WTC11 (cell line): ENCODE data around the gene MS4A15. TPM values are rescaled to one million over a fixed set of nuclear protein-coding genes. Genes with fewer than 3 reads are reported as not detected.

Source experiments
- ATAC-seq: fragments of 200-7000 bp; cut with Tn5 transposase; 2 replicates; pipeline ENCODE4 v1.10.0; 2021; ENCODE audit warnings: mild to moderate bottlenecking, moderate library complexity
- CTCF ChIA-PET: fragments of 300-600 bp; sonication (Branson Sonifier 250); formaldehyde crosslinking; loops from one replicate; lab custom pipeline; 2021; ENCODE audit warnings: antibody characterized with exemption; lab: Charles Lee
- POLR2A ChIA-PET: fragments of 350-600 bp; sonication (Branson Sonifier 250); formaldehyde crosslinking; loops from one replicate; lab custom pipeline; 2021; ENCODE audit warnings: antibody characterized with exemption; lab: Charles Lee
- DNase-seq: peaks from one replicate; pipeline ENCODE4 v3.0.0; 2021; ENCODE audit warnings: low spot score
- H3K27ac Mint-ChIP-seq: 2 replicates; pipeline ENCODE4 v1.8.0; 2021; ENCODE audit warnings: mixed read lengths
- H3K27me3 Mint-ChIP-seq: 2 replicates; pipeline ENCODE4 v1.8.0; 2021; ENCODE audit warnings: low read depth, mild to moderate bottlenecking, moderate library complexity, mixed read lengths
- H3K36me3 Mint-ChIP-seq: 2 replicates; pipeline ENCODE4 v1.8.0; 2021; ENCODE audit warnings: mixed read lengths
- H3K4me1 Mint-ChIP-seq: 2 replicates; pipeline ENCODE4 v1.8.0; 2022; ENCODE audit warnings: mixed read lengths
- H3K4me3 Mint-ChIP-seq: 2 replicates; pipeline ENCODE4 v1.8.0; 2021; ENCODE audit warnings: mild to moderate bottlenecking, moderate library complexity, mixed read lengths
- H3K9me3 Mint-ChIP-seq: 2 replicates; pipeline ENCODE4 v1.8.0; 2021; ENCODE audit warnings: mixed read lengths
- CBFB ChIP-seq: sonication (generic); formaldehyde crosslinking; IDR thresholded peaks from 2 replicates; pipeline ENCODE4 v1.8.1; 2022; ENCODE audit warnings: mild to moderate bottlenecking, low read depth, missing genetic modification reagents
- EMX1 ChIP-seq: fragments of 250-450 bp; sonication (Bioruptor Pico); IDR thresholded peaks from 2 replicates; pipeline ENCODE4 v1.8.0; 2021; ENCODE audit warnings: mild to moderate bottlenecking
- FOXJ3 ChIP-seq: sonication (generic); formaldehyde crosslinking; IDR thresholded peaks from 2 replicates; pipeline ENCODE4 v1.9.0; 2021; ENCODE audit warnings: missing genetic modification reagents, mild to moderate bottlenecking, borderline replicate concordance
- JUN ChIP-seq: sonication (generic); formaldehyde crosslinking; IDR thresholded peaks from 2 replicates; pipeline ENCODE4 v1.8.0; 2023; ENCODE audit warnings: mild to moderate bottlenecking, missing genetic modification reagents
- KAT7 ChIP-seq: sonication (generic); formaldehyde crosslinking; IDR thresholded peaks from 2 replicates; pipeline ENCODE4 v1.8.1; 2023; ENCODE audit warnings: missing genetic modification reagents, mild to moderate bottlenecking, borderline replicate concordance
- MYBL2 ChIP-seq: sonication (generic); formaldehyde crosslinking; IDR thresholded peaks from 2 replicates; pipeline ENCODE4 v1.8.1; 2023; ENCODE audit warnings: mild to moderate bottlenecking, moderate library complexity, missing genetic modification reagents
- PRRX2 ChIP-seq: fragments of 250-450 bp; sonication (Bioruptor Pico); IDR thresholded peaks from 2 replicates; pipeline ENCODE4 v1.8.0; 2021; ENCODE audit warnings: mild to moderate bottlenecking
- SOX15 ChIP-seq: fragments of 250-450 bp; sonication (Bioruptor Pico); IDR thresholded peaks from 2 replicates; pipeline ENCODE4 v1.9.0; 2021; ENCODE audit warnings: mild to moderate bottlenecking
- ZNF121 ChIP-seq: sonication (generic); formaldehyde crosslinking; IDR thresholded peaks from 2 replicates; pipeline ENCODE4 v1.8.0; 2023; ENCODE audit warnings: missing genetic modification reagents
- ZNF138 ChIP-seq: sonication (generic); formaldehyde crosslinking; conservative IDR thresholded peaks from 2 replicates; pipeline ENCODE4 v1.8.1; 2022; ENCODE audit warnings: mild to moderate bottlenecking, moderate library complexity, missing genetic modification reagents
- ZNF423 ChIP-seq: fragments of 250-450 bp; sonication (Bioruptor Pico); IDR thresholded peaks from 2 replicates; pipeline ENCODE4 v2.1.2; 2022; ENCODE audit warnings: mild to moderate bottlenecking, moderate library complexity
- total RNA-seq: library from RNA; stranded (reverse); gene quantifications from 3 replicates; pipeline ENCODE4 v1.2.3, GENCODE V29; 2021
- TF ChIP-seq, protein P1 (sequence below): fragments of 250-450 bp; sonication (Bioruptor Pico); IDR thresholded peaks from 2 replicates; pipeline ENCODE4 v1.9.0; 2021; ENCODE audit warnings: mild to moderate bottlenecking
- TF ChIP-seq, protein P2 (sequence below): sonication (generic); formaldehyde crosslinking; conservative IDR thresholded peaks from 2 replicates; pipeline ENCODE4 v1.8.1; 2022; ENCODE audit warnings: mild to moderate bottlenecking, missing genetic modification reagents
- TF ChIP-seq, protein P3 (sequence below): sonication (generic); formaldehyde crosslinking; IDR thresholded peaks from 2 replicates; pipeline ENCODE4 v1.8.1; 2023; ENCODE audit warnings: mild to moderate bottlenecking, missing genetic modification reagents, moderate library complexity
- TF ChIP-seq, protein P4 (sequence below): sonication (generic); formaldehyde crosslinking; IDR thresholded peaks from 2 replicates; pipeline ENCODE4 v1.8.1; 2023; ENCODE audit warnings: mild to moderate bottlenecking, moderate library complexity, missing genetic modification reagents
- TF ChIP-seq, protein P5 (sequence below): sonication (generic); formaldehyde crosslinking; IDR thresholded peaks from 2 replicates; pipeline ENCODE4 v1.8.0; 2022; ENCODE audit warnings: mild to moderate bottlenecking, missing genetic modification reagents
- TF ChIP-seq, protein P6 (sequence below): sonication (generic); formaldehyde crosslinking; IDR thresholded peaks from 2 replicates; pipeline ENCODE4 v1.8.1; 2022; ENCODE audit warnings: missing genetic modification reagents, borderline replicate concordance
- TF ChIP-seq, protein P7 (sequence below): fragments of 250-450 bp; sonication (Bioruptor Pico); IDR thresholded peaks from 2 replicates; pipeline ENCODE4 v1.9.0; 2021; ENCODE audit warnings: mild to moderate bottlenecking
- TF ChIP-seq, protein P8 (sequence below): sonication (generic); formaldehyde crosslinking; IDR thresholded peaks from 2 replicates; pipeline ENCODE4 v1.8.1; 2022; ENCODE audit warnings: low read depth, mild to moderate bottlenecking, moderate library complexity, missing genetic modification reagents, borderline replicate concordance
- TF ChIP-seq, protein P9 (sequence below): sonication (generic); formaldehyde crosslinking; IDR thresholded peaks from 2 replicates; pipeline ENCODE4 v1.8.0; 2023; ENCODE audit warnings: missing genetic modification reagents
- TF ChIP-seq, protein P10 (sequence below): sonication (generic); formaldehyde crosslinking; IDR thresholded peaks from 2 replicates; pipeline ENCODE4 v1.8.0; 2022; ENCODE audit warnings: mild to moderate bottlenecking, missing genetic modification reagents

Gene MS4A15
- total RNA-seq, 1 experiment from 2014 or later: 0.09 TPM

DNA sequence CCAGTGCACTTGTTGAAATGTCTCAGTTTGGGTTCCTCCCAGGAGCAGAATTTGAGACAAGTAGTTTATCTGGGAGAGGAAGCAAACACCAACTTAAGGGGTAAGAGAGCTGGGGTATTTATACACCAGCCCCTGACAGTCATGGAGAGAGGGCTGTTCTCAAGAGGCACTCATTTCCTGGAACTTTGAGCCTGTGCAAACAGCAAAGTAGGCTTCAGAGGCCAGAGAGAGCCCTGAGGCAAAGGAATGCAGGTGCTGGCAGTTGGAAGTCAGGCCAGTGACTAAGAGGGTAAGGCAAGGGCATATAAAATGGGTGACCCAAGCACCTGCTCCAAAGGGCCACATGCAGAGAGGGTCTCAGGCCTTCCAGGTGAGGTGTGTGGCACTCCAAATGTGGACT, 16.1 kb upstream of the MS4A15 start (continued):
- TF ChIP-seq EMX1 (CRISPR knock-in tag) (no peak), FOXJ3 (CRISPR knock-in tag) (no peak)
- TF ChIP-seq, protein P1, sequence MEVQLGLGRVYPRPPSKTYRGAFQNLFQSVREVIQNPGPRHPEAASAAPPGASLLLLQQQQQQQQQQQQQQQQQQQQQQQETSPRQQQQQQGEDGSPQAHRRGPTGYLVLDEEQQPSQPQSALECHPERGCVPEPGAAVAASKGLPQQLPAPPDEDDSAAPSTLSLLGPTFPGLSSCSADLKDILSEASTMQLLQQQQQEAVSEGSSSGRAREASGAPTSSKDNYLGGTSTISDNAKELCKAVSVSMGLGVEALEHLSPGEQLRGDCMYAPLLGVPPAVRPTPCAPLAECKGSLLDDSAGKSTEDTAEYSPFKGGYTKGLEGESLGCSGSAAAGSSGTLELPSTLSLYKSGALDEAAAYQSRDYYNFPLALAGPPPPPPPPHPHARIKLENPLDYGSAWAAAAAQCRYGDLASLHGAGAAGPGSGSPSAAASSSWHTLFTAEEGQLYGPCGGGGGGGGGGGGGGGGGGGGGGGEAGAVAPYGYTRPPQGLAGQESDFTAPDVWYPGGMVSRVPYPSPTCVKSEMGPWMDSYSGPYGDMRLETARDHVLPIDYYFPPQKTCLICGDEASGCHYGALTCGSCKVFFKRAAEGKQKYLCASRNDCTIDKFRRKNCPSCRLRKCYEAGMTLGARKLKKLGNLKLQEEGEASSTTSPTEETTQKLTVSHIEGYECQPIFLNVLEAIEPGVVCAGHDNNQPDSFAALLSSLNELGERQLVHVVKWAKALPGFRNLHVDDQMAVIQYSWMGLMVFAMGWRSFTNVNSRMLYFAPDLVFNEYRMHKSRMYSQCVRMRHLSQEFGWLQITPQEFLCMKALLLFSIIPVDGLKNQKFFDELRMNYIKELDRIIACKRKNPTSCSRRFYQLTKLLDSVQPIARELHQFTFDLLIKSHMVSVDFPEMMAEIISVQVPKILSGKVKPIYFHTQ (CRISPR knock-in tag): no peak

DNA sequence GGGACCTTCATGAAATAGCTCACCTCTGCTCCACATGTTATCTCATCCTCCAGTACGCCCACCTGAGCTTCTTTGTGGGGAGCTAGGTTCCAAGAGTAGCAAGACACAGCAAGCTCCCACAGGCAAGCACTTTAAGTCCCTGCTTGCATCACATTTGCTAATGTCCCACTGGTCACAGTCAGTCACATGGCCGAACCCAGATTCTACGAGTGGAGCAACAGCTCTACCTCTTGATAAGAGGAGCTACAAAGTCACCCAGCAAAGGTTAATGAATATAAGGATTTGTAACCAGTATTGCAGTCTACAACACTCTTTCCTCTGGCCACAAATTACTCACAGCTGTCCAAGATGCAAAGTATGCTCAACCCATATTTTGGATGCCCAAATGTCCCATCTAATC, 15.2 kb upstream of the MS4A15 start:
- POLR2A ChIA-PET: no interaction called here

DNA sequence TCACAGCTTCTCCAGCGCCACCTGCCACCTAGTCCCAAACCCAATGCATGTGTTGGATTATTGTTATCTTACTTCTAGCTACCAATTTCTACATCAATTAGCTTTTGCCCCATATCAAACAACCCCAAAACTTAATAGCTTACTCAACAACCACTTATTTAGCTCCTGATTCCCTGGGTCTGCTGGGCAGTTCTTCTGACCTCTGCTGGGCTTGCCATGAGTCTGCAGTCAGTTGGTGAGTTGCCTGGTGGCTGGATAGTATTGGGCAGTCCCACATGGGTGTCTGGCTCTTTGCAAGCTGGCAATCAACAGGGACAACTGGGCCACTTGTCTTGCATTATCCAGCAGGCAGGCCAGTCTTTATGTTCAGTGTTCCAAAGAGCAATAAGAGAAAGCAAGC, 13.6 kb upstream of the MS4A15 start:
- H3K4me3 Mint-ChIP-seq: no peak overlapping the region
- peak; percentile 49 for ATAC-seq
- no peak overlapping the region for H3K27ac Mint-ChIP-seq
- H3K27me3 Mint-ChIP-seq: peaks cover 7% of the 10 kb centered on the region; the same call in 1 of the 2 replicates
- ChIA-PET POLR2A (no interaction called here), CTCF (interaction anchor here (0.5 to 5.2 kb wide), 9 partner anchors 10 to 1244 kb away, joined by 3 to 41 read pairs (median 4); partner anchors contain the start of gene MS4A15)
- H3K9me3 Mint-ChIP-seq: peaks cover 32% of the 10 kb centered on the region
- no peaks in the 10 kb centered on the region for H3K36me3 Mint-ChIP-seq
- H3K4me1 Mint-ChIP-seq: peaks cover 8% of the 10 kb centered on the region
- TF ChIP-seq, protein P2, sequence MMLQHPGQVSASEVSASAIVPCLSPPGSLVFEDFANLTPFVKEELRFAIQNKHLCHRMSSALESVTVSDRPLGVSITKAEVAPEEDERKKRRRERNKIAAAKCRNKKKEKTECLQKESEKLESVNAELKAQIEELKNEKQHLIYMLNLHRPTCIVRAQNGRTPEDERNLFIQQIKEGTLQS (CRISPR knock-in tag): no peak
- TF ChIP-seq, protein P3, sequence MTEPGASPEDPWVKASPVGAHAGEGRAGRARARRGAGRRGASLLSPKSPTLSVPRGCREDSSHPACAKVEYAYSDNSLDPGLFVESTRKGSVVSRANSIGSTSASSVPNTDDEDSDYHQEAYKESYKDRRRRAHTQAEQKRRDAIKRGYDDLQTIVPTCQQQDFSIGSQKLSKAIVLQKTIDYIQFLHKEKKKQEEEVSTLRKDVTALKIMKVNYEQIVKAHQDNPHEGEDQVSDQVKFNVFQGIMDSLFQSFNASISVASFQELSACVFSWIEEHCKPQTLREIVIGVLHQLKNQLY (CRISPR knock-in tag): no peak
- TF ChIP-seq, protein P4, sequence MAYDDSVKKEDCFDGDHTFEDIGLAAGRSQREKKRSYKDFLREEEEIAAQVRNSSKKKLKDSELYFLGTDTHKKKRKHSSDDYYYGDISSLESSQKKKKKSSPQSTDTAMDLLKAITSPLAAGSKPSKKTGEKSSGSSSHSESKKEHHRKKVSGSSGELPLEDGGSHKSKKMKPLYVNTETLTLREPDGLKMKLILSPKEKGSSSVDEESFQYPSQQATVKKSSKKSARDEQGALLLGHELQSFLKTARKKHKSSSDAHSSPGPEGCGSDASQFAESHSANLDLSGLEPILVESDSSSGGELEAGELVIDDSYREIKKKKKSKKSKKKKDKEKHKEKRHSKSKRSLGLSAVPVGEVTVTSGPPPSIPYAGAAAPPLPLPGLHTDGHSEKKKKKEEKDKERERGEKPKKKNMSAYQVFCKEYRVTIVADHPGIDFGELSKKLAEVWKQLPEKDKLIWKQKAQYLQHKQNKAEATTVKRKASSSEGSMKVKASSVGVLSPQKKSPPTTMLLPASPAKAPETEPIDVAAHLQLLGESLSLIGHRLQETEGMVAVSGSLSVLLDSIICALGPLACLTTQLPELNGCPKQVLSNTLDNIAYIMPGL (CRISPR knock-in tag): no peak
- no peak for TF ChIP-seq PRRX2
- no peak for TF ChIP-seq EMX1 (CRISPR knock-in tag)
- no peak for TF ChIP-seq CBFB (CRISPR knock-in tag)
- TF ChIP-seq, protein P5, sequence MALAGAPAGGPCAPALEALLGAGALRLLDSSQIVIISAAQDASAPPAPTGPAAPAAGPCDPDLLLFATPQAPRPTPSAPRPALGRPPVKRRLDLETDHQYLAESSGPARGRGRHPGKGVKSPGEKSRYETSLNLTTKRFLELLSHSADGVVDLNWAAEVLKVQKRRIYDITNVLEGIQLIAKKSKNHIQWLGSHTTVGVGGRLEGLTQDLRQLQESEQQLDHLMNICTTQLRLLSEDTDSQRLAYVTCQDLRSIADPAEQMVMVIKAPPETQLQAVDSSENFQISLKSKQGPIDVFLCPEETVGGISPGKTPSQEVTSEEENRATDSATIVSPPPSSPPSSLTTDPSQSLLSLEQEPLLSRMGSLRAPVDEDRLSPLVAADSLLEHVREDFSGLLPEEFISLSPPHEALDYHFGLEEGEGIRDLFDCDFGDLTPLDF: no peak
- no peak for TF ChIP-seq ZNF138 (CRISPR knock-in tag)
- TF ChIP-seq JUN: no peak
- TF ChIP-seq, protein P6, sequence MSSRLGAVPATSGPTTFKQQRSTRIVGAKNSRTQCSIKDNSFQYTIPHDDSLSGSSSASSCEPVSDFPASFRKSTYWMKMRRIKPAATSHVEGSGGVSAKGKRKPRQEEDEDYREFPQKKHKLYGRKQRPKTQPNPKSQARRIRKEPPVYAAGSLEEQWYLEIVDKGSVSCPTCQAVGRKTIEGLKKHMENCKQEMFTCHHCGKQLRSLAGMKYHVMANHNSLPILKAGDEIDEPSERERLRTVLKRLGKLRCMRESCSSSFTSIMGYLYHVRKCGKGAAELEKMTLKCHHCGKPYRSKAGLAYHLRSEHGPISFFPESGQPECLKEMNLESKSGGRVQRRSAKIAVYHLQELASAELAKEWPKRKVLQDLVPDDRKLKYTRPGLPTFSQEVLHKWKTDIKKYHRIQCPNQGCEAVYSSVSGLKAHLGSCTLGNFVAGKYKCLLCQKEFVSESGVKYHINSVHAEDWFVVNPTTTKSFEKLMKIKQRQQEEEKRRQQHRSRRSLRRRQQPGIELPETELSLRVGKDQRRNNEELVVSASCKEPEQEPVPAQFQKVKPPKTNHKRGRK (CRISPR knock-in tag): no peak
- TF ChIP-seq, protein P7, sequence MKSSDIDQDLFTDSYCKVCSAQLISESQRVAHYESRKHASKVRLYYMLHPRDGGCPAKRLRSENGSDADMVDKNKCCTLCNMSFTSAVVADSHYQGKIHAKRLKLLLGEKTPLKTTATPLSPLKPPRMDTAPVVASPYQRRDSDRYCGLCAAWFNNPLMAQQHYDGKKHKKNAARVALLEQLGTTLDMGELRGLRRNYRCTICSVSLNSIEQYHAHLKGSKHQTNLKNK (CRISPR knock-in tag): no peak
- TF ChIP-seq, protein P8, sequence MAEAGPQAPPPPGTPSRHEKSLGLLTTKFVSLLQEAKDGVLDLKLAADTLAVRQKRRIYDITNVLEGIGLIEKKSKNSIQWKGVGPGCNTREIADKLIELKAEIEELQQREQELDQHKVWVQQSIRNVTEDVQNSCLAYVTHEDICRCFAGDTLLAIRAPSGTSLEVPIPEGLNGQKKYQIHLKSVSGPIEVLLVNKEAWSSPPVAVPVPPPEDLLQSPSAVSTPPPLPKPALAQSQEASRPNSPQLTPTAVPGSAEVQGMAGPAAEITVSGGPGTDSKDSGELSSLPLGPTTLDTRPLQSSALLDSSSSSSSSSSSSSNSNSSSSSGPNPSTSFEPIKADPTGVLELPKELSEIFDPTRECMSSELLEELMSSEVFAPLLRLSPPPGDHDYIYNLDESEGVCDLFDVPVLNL (CRISPR knock-in tag): no peak
- TF ChIP-seq, protein P9, sequence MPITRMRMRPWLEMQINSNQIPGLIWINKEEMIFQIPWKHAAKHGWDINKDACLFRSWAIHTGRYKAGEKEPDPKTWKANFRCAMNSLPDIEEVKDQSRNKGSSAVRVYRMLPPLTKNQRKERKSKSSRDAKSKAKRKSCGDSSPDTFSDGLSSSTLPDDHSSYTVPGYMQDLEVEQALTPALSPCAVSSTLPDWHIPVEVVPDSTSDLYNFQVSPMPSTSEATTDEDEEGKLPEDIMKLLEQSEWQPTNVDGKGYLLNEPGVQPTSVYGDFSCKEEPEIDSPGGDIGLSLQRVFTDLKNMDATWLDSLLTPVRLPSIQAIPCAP (CRISPR knock-in tag): no peak
- TF ChIP-seq, all 79 proteins: peak for 0
- DNase-seq: no peak

More for the DNA sequence above, 15.2 kb upstream of the MS4A15 start:
- Mint-ChIP-seq H3K4me1 (peaks cover 8% of the 10 kb centered on the region), H3K27ac (no peak overlapping the region)
- no peak for TF ChIP-seq SOX15 (CRISPR knock-in tag)
- TF ChIP-seq KAT7 (CRISPR knock-in tag): no peak
- TF ChIP-seq ZNF423 (CRISPR knock-in tag): no peak
- TF ChIP-seq FOXJ3 (CRISPR knock-in tag): no peak
- no peak for TF ChIP-seq MYBL2 (CRISPR knock-in tag)
- TF ChIP-seq, protein P10, sequence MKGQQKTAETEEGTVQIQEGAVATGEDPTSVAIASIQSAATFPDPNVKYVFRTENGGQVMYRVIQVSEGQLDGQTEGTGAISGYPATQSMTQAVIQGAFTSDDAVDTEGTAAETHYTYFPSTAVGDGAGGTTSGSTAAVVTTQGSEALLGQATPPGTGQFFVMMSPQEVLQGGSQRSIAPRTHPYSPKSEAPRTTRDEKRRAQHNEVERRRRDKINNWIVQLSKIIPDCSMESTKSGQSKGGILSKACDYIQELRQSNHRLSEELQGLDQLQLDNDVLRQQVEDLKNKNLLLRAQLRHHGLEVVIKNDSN (CRISPR knock-in tag): no peak
- no peak for TF ChIP-seq ZNF121 (CRISPR knock-in tag)
- TF ChIP-seq, all 79 proteins: peak for 0
- Mint-ChIP-seq H3K27me3 (peaks cover 4% of the 10 kb centered on the region; the same call in 1 of the 2 replicates), H3K36me3 (no peaks in the 10 kb centered on the region), H3K9me3 (peaks cover 25% of the 10 kb centered on the region), H3K4me3 (no peak overlapping the region)
- CTCF ChIA-PET: interaction anchor here (5.2 kb wide), 1 partner anchor 22 kb away, joined by 41 read pairs; no protein-coding TSS in a partner anchor
- ATAC-seq (no peak), DNase-seq (no peak)
